MCF 10A (cell line): Measurements from ENCODE around the gene ATP5F1E. TPM values are rescaled to one million over a fixed set of nuclear protein-coding genes. Genes with fewer than 3 reads are reported as not detected.
A peak's percentile ranks its signal among the peaks of the same experiment; 100 is the strongest.

Source experiments
- BruUV-seq: library from RNA; stranded (reverse); fragments of 400-500 nt; replicated peaks from 2 replicates; lab custom pipeline; 2021; lab: Mats Ljungman, UMichigan
- CTCF ChIA-PET: fragments of 300-600 bp; sonication (Branson Sonifier 250); formaldehyde crosslinking; extraction: SDS; loops from one replicate; lab custom pipeline; 2021; ENCODE audit warnings: antibody characterized with exemption, inconsistent platforms; lab: Yijun Ruan, JAX
- POLR2A ChIA-PET: fragments of 300-600, 350-650 bp; sonication (Branson Sonifier 250); formaldehyde crosslinking; extraction: SDS; loops from one replicate; lab custom pipeline; 2020; ENCODE audit warnings: antibody characterized with exemption, inconsistent platforms; lab: Yijun Ruan, JAX
- DNase-seq: peaks from one replicate; pipeline ENCODE4 v3.0.0-alpha.2; 2018; ENCODE audit not compliant: unreplicated experiment
- H3K27ac Mint-ChIP-seq: one replicate; pipeline ENCODE4 v1.8.0; 2022; ENCODE audit warnings: mild to moderate bottlenecking, low read depth, mixed read lengths; ENCODE audit not compliant: unreplicated experiment
- H3K27me3 Mint-ChIP-seq: one replicate; pipeline ENCODE4 v1.8.0; 2022; ENCODE audit warnings: mixed read lengths; ENCODE audit not compliant: insufficient read depth, unreplicated experiment
- H3K36me3 Mint-ChIP-seq: one replicate; pipeline ENCODE4 v1.8.0; 2022; ENCODE audit warnings: mild to moderate bottlenecking, moderate library complexity, mixed read lengths; ENCODE audit not compliant: insufficient read depth, unreplicated experiment
- H3K4me1 Mint-ChIP-seq: one replicate; pipeline ENCODE4 v1.8.0; 2022; ENCODE audit warnings: mixed read lengths; ENCODE audit not compliant: insufficient read depth, unreplicated experiment
- H3K4me3 Mint-ChIP-seq: one replicate; pipeline ENCODE4 v1.8.0; 2022; ENCODE audit warnings: mild to moderate bottlenecking, moderate library complexity, mixed read lengths; ENCODE audit not compliant: unreplicated experiment
- H3K9me3 Mint-ChIP-seq: one replicate; pipeline ENCODE4 v1.8.0; 2022; ENCODE audit warnings: mixed read lengths; ENCODE audit not compliant: unreplicated experiment
- intact Hi-C: fragments of 100-400 bp; cut with micrococcal nuclease; formaldehyde crosslinking; loops from 2 replicates; pipeline ENCODE4 v1.14.1; 2022
- total RNA-seq: library from RNA; stranded (reverse); gene quantifications from 2 replicates; pipeline ENCODE4 v1.2.3, GENCODE V29; 2022
- TF ChIP-seq, protein P1 (sequence below): fragments of 200-600 bp; IDR thresholded peaks from one replicate; pipeline ENCODE4 v1.8.0; 2022; ENCODE audit warnings: antibody characterized with exemption, mild to moderate bottlenecking; ENCODE audit not compliant: unreplicated experiment

The ATP5F1E gene
- total RNA-seq, 1 experiment from 2014 or later = 69.7 TPM

DNA sequence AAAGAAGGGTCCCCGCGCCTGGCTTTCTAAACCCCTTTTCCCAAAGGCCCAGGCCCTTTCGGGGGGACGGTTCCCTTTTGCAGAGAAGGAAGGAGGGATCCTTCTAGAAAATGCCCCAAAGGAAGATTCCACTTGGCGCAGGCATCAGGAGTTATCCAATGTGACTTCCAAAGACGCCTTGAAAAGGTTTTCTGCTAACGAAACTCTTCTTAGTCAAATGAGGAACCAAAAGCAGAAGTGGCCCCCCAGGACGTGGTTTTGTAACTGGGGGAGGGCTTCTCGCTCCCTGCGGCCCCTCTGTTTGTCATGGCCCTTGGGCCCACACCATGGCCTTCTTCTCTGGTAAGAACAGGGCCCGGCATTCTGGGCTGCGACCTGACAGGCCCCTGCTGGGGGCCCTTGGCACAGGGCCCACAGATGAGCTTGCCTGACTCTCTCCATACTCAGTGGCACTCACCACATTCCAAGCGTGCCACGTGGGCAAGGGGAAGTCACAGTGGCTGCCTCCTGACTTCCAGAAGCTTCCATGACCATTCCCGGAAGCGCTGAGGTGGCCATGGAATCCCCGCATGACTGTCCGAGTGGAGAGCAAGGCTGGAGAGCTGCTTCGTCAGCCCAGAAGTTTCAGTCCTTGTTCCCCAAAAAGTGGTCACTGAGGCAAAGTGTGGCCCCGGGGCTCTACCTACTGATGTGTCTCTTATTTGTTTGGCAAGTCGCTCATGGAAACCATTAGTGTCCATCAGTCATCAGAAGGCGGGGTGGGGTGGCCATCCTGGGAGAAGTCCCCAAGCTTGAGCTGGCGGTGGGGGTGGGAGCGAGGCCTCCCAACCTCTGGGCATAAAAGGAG, 24.2 kb downstream of the ATP5F1E start:
- Mint-ChIP-seq H3K27me3 (no peaks in the 10 kb centered on the region), H3K27ac (no peak overlapping the region), H3K36me3 (peaks cover 16% of the 10 kb centered on the region), H3K4me1 (peaks cover 41% of the 10 kb centered on the region), H3K4me3 (peak overlapping the region; percentile 77), H3K9me3 (no peaks in the 10 kb centered on the region)
- ChIA-PET POLR2A (interaction anchor here (0.5 to 1.7 kb wide), 8 partner anchors 13 to 1297 kb away, joined by 3 to 5 read pairs (median 4); no protein-coding TSS in a partner anchor), CTCF (interaction anchor here (1.2 kb wide), 1 partner anchor 9 kb away, joined by 3 read pairs; no protein-coding TSS in a partner anchor)
- intact Hi-C loops = no loop called here
- TF ChIP-seq, protein P1, sequence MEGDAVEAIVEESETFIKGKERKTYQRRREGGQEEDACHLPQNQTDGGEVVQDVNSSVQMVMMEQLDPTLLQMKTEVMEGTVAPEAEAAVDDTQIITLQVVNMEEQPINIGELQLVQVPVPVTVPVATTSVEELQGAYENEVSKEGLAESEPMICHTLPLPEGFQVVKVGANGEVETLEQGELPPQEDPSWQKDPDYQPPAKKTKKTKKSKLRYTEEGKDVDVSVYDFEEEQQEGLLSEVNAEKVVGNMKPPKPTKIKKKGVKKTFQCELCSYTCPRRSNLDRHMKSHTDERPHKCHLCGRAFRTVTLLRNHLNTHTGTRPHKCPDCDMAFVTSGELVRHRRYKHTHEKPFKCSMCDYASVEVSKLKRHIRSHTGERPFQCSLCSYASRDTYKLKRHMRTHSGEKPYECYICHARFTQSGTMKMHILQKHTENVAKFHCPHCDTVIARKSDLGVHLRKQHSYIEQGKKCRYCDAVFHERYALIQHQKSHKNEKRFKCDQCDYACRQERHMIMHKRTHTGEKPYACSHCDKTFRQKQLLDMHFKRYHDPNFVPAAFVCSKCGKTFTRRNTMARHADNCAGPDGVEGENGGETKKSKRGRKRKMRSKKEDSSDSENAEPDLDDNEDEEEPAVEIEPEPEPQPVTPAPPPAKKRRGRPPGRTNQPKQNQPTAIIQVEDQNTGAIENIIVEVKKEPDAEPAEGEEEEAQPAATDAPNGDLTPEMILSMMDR = no peak
- no TSS peak for BruUV-seq
- DNase-seq = no peak

DNA sequence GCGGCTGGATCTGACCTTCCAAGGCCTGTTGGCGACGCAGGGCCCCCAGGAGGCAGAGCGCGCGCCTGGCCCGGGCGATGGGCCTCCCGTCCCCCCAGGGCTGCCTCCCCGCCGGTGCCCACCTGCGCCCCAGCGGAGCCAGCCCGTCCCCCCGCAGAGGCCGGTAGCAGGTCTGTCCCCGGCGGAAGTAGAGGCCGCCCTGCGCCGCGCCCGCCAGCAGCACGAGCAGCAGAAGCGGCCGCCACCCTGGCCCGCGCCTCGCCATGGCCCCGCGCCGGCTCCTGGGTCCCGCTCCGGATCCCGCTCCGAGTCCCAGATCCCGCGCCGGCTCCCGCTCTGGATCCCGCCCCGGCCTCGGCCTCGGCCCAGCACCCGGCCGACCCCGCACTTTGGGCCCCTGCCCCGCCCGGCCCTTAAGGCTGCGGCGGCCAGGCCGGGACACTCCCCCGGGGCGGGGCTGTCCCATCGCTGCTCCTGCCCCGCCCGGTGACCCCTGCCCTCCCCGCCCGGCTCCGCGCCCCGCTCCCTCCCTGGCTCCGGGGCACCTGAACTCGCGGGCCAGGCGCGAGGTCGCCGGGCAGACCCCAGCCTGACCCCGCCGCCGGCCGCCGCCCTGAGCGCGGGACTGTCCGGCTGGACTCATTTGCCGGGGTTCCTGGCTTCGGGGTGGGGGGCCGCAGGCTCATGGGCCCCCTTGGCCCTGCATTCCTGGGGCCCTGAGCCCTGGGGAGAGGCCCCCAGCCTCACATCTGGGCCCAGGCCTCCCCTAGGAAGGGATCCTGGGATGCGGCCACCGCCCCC, 25.1 kb downstream of the ATP5F1E start, which contains the start of gene CTSZ:
Gene CTSZ, minus strand, starts transcription at position 391 of the 801 bp plus-strand sequence. Its CDS starts 126 bp downstream, at position 265.
- ChIA-PET CTCF (no interaction called here), POLR2A (interaction anchor here (0.7 to 1.0 kb wide), 2 partner anchors 25 to 26 kb away, joined by 3 to 4 read pairs; partner anchors contain the start of gene ATP5F1E)
- TF ChIP-seq, protein P1 = no peak
- H3K4me3 Mint-ChIP-seq = peak within 1 kb of the TSS; percentile 77
- peaks cover 21% of the 10 kb centered on the region for H3K36me3 Mint-ChIP-seq
- peak; percentile 39 for DNase-seq
- H3K27ac Mint-ChIP-seq = peak within 1 kb of the TSS; percentile 86
- BruUV-seq = no TSS peak
- peaks cover 47% of the 10 kb centered on the region for H3K4me1 Mint-ChIP-seq
- H3K27me3 Mint-ChIP-seq = no peaks in the 10 kb centered on the region
- no peaks in the 10 kb centered on the region for H3K9me3 Mint-ChIP-seq
- intact Hi-C loops = no loop called here

DNA sequence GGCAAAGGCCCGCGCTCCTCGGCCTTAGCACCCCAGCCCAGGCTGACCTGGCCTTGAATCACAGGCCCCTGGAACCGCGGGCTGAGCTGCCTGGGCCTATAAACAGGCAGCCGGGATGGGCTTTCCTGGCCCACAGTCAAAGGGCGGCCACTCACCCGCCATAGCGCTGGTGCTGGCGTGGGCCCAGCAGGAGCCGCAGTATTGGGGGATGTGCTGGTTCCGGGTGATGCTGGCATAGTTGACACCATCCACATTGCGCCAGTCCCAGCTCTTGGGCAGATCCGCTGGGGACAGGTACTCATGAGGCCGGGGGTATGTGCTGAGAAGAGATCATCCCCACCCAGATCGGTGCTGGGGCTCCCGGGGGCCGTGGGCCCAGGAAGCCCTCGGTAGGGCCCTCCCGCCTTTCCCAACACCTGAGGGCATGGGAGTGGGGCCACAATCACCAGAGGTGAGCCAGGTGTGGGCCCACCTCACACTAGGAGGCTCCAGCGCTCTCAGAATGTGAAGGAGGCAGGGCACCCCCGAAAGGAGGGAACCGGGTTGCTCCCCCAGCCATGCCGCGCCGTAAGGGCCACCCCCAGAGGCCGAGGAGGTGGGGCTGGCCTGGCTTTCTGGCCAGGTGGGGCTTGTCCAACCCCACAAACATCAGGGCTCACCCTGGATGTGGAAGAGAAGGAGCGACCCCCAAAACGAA, 25.8 kb downstream of the ATP5F1E start:
- TF ChIP-seq, protein P1 = no peak
- no peaks in the 10 kb centered on the region for H3K27me3 Mint-ChIP-seq
- peaks cover 28% of the 10 kb centered on the region for H3K36me3 Mint-ChIP-seq
- CTCF ChIA-PET = interaction anchor here (0.6 to 0.8 kb wide), 3 partner anchors 13 to 136 kb away, joined by 3 to 5 read pairs (median 4); no protein-coding TSS in a partner anchor
- H3K4me1 Mint-ChIP-seq = peaks cover 44% of the 10 kb centered on the region
- POLR2A ChIA-PET = interaction anchor here (0.7 to 1.5 kb wide), 5 partner anchors 26 to 1449 kb away, joined by 3 to 4 read pairs (median 3); partner anchors contain the start of gene ATP5F1E
- intact Hi-C loops = no loop called here
- no peaks in the 10 kb centered on the region for H3K9me3 Mint-ChIP-seq
- BruUV-seq = TSS peak; percentile 56
- peak; percentile 32 for DNase-seq
- H3K4me3 Mint-ChIP-seq = peak overlapping the region; percentile 77
- peak overlapping the region; percentile 86 for H3K27ac Mint-ChIP-seq
